SU-DHL-6 (cell line): Measurements from ENCODE around the gene OR7G3.

Experiments
- CTCF ChIP-seq: fragments of 200-600 bp; sonication (generic); IDR thresholded peaks from one replicate; pipeline ENCODE4 v1.5.1; 2017; ENCODE audit warnings: antibody characterized with exemption, mild to moderate bottlenecking, low read length, moderate library complexity; ENCODE audit not compliant: insufficient read depth, poor library complexity, severe bottlenecking
- EZH2phosphoT487 ChIP-seq: fragments of 200-600 bp; sonication (generic), shearing (Covaris generic); conservative IDR thresholded peaks from 2 replicates; pipeline ENCODE4 v1.6.1; 2018; ENCODE audit warnings: mild to moderate bottlenecking, antibody characterized with exemption, low read length, moderate library complexity, mixed read lengths

GRCh38 chr19:9175326-9175725, 48.6 kb upstream of the OR7G3 start:
- no peak for TF ChIP-seq CTCF
- no peak for TF ChIP-seq EZH2phosphoT487
